Femur (tissue), 1 donor: ENCODE measurements around the gene IVD.

ENCODE experiments used
- DNase-seq: peaks from one replicate; pipeline ENCODE4 v3.0.0-alpha.2; 2017

IVD gene

GRCh38 chr15:40416056-40416455 lies 10.5 kb downstream of the IVD start:
- peak; percentile 13 for DNase-seq

DNA sequence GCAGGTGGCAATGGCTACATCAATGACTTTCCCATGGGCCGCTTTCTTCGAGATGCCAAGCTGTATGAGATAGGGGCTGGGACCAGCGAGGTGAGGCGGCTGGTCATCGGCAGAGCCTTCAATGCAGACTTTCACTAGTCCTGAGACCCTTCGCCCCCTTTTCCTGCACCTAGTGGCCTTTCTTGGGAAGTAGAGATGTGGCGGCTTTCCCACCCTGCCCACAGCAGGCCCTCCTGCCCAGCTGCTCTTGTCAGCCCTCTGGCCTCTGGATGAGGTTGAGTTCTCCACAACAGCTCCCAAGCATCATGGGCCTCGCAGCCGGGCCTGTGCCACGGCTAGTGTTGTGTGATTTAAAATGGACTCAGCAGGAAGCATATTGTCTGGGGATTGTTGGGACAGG lies 12.5 kb downstream of the IVD start:
- peak; percentile 15 for DNase-seq

DNA sequence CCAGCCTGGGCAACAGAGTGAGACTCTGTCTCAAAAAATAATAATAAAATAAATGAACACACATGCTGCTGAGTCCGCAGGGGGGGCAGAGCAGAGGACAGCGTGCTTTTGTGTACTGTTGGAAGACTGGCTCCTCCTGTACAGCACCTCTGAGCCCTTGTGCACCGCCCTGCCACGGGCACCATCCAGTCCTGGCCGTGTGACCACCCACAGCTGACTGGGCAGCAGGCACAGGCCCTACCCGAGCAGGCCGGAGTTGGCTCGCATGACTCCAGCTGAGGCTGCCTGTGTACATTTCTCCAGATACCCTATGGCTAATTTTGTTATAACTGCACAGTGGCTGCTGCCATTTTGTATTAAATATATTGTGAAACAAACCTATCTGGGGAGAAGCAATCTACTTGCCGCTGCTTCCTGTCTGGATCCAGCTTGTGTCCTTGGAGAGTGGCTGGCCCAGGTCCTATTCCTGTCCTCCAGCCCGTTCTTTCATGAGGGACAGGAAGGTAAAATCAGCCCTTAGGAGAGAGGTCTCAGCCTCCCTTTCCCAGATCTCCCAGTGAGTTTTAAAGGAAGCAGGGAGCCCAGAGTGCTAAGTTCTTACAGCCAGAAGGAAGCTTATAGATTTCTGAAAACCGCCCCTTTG lies 14.6 kb downstream of the IVD start:
- peak; percentile 15 for DNase-seq

DNA sequence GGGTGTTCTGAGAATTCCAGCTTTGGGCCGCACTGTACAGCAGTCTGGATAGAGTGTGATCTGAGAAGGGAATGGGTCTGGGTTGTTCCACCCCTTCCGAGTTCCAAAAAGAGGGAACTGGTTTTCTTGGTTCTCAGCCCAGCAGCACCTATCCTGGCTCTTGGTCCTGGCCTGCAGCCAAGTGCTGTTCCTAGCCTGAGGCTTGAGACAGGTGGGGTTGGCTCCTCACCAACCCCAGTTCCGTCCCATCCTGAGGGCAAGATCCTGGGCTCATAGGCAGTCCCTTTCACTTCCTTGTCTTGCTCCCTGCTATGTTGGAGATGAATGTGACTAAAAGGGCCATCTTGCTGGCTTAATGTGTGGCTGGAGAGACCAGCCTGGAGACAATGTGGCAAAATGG lies 15.2 kb downstream of the IVD start:
- peak; percentile 35 for DNase-seq

GRCh38 chr15:40421246-40422157 lies 15.9 kb downstream of the IVD start:
- DNase-seq = peak; percentile 84

DNA sequence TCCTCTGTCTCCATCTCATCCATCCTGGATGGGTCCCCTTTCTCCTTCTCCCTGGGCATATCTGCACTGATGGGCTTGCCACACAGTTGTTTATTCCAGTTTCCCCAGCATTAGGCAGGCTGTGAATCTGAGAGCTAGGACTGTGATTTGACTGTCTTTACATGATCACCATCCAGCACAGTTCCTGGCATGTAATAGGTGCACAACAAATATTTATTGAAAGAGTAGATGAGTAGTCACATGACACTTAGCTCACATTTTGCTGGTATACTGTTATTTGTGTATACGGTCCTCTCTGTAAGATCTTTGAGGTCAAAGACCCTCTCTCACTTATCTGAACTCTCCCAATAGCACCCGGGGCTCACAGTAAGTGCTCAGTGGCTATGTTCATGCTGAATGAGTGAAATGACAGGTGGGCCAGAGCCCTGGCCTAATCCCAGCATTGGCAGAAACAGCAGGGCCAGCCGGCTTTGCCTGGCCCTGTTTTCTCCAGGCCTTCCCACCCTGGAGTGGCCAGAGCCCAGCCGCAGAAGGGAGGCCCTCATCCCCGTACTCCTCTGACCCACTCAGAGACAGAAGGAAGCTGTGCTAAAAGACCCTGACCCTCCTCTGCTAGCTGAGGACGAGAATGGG lies 19.0 kb downstream of the IVD start:
- DNase-seq = peak; percentile 64

DNA sequence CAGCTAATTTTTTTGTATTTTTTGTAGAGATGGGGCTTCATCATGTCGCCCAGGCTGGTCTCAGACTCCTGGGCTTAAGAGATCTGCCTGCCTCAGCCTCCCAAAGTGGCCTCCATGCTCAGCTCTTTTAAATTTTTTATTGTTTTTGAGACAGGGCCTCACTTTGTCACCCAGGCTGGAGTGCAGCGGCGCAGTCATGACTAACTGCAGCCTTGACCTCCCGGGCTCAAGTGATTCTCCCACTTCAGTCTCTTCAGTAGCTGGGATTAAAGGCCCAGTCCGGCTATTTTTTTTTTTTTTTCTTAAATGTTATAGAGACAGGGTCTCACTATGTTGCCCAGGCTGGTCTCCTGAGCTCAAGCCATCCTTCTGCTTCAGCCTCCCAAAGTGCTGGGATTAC lies 20.1 kb downstream of the IVD start:
- no peak for DNase-seq

GRCh38 chr15:40427188-40427587 lies 21.6 kb downstream of the IVD start:
- no peak for DNase-seq

DNA sequence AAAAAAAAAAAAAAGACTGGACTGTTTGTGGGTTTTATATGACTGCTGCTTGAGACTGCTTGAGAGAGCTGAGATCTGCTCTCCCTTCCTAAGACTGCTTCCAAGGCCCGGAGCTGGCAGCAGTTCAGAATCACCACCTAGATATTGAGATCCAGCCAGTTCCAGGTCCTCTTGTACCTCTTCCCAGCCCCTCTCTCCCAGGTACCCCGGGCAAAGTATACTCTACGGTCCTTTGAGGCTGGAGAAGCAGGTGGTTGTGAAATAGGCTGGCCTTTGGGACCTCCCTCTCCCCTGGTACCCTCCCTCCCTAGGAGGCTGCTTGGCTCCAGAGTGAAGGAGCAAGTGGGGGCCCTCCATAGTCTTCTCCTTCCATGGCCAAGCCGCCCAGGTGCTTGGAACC lies 22.6 kb downstream of the IVD start:
- no peak for DNase-seq

DNA sequence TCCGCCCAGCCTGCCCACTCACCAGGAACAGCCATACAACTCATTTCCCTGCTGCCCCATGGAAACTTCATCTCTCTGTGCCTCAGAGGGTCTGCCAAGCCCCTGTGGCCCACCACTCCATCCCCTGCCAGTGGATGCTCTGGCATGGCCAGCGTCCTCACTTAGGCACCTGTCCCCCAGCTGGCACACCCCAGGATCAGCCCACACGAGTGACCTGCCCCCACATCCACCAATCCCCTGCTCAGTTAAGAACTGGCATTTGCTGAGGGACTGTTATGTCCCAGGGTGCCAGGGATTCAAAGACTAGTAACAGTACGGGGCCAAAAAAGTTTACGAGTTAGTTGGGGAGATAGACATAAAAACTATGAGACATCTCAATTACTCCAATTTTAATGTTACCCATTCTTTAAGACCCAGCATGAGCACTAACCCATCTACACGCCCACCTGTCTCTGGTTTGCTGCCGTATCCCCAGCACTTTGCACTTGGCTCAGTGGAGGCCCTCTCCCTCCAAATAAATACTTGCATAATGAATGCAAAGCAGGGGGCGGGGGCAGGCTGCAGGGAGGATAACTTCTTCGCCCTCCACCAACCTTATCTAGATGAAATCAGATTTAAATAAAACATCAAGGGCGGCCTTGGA lies 23.6 kb downstream of the IVD start:
- no peak for DNase-seq

GRCh38 chr15:40430271-40430805 lies 24.7 kb downstream of the IVD start:
- peak; percentile 55 for DNase-seq

- DNase-seq = no peak
Observed at GRCh38 chr15:40435023-40435709, 29.6 kb downstream of the IVD start.

DNA sequence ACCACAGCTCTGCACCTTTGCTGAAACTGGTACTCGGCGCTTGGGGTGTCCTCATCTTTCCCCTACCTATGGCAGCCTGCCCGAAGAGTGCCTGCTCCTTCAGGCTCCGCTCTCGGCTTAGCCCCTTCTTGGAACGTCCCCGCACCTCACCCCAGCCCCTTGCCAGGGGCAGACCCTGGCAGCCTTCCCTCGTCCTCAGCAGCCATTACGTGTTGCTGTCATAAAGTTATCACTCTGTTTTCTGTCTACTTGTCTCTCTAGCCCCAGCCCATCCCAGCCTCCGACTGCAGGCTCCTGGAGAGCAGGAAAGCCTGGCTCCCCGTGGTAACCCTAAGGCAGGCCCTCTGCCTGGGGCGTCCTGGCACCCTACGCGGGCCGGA lies 30.1 kb downstream of the IVD start:
- DNase-seq = no peak

DNA sequence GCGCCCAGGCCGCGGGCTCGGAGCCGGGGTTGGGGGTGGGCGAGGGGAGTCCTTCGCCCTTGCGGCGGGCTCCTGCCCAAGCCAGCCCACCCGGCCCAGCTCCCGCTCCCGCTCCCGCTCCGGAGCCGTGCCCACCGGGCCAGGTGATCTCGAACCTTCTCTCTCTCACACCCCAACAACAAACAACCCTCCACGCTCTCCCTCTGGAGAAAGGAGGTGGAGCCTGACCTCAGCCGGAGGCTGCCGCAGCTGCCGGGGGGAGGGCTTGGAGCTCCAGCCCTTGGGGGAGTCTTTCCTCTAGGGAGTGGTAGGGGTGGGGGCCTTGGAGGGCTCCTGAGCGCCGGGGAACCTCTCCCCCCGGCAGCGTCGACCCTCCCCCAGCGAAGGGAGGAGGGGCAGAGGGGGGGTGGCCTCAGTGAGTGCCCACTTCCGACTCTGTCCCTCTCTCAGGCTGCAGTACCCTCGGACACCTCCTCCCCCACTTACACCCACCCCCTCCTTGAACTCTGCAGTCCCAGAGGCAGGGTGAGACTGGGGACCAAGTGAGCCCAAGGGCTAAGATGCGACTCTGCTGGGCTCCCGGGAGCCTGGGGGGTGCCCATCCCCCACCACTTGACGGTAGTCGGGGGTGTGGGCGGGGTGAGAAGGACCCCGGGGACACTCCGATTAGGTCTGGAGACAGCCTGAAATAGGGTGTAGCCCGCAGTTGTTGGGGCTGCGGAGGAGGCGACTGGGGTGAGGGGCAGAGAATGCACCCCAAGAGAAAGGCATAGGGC lies 30.7 kb downstream of the IVD start:
- no peak for DNase-seq

- DNase-seq = no peak
Observed at GRCh38 chr15:40436892-40437751, 31.5 kb downstream of the IVD start.

- no peak for DNase-seq
Observed at GRCh38 chr15:40437752-40438687, 32.4 kb downstream of the IVD start.

- no peak for DNase-seq
Observed at GRCh38 chr15:40438712-40439111, 33.1 kb downstream of the IVD start.

DNA sequence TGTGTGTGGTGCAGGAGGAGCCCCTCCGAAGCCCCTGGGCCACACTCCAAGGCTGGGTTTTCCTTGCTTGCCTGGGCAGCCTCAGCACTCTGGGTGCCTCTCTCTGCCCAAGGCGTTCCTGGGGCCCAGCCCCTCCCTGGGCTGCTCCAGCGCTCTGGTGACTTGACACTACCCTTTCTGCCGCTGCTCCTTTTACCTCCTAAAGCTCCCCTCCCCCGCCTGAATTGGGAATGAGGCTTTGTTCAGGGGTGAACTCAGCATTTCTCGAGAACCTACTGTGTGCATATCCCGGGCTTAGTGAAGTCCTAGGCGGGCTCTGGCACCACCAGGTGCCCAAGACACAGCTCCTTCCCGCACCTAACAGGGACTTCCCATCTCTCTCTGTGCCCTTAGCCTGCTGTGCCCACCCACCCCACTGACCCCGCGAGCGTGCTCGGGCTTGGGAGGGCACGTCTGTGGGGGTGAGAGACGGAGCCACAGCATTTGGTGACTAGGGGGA lies 33.9 kb downstream of the IVD start:
- DNase-seq = no peak
